GM18519 (cell line): ENCODE data around the gene BHLHE23.

Experiments
- ATAC-seq: cut with Tn5 transposase; IDR thresholded peaks from one replicate; pipeline ENCODE4 v1.9.1; 2021; ENCODE audit warnings: mild to moderate bottlenecking, moderate library complexity; ENCODE audit not compliant: unreplicated experiment, low FRiP score

The BHLHE23 gene

GRCh38 chr20:63026582-63027165 is 19.9 kb upstream of the BHLHE23 start:
- ATAC-seq = no peak

GRCh38 chr20:63025534-63026331 is 19.0 kb upstream of the BHLHE23 start:
- no peak for ATAC-seq

DNA sequence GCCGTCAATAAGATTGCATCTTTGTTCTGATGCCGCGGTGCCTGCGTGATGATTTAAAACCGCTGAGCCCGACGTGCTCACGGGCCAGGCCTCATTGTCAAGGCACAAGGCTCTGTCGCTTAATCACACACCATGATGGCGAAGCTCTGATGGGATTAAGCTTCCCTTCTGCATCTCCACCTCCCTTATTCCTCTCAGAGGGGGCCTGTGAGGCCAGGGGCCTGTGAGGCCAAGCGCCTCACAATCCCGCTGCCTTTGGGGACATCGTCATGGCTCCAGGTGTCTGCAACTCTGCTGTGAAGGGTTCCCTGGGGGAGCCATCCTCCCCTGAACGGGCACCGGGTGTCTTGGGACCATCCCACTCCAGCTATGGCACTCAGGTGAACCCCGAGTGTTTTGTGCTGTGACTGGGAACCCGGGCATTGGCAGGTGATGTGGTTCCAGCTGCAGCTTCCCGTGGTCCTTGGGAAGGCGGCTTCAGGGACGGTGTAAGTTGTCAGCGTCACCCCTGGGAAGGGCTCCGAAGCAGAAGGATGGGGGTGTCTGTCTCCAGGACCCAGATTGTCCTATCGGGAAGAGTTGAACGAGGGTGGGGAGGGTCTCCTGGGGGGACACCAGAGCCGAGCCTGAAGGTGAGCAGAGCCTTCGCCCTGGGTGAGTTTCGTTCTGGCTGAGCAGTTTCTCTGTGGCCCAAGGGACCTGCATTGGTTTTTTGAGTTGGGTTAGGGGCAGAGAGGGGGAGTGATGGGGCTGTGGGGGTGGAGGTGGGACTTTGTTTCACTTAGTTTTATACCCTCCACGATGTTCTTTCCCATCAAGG is 18.0 kb upstream of the BHLHE23 start:
- ATAC-seq = no peak

DNA sequence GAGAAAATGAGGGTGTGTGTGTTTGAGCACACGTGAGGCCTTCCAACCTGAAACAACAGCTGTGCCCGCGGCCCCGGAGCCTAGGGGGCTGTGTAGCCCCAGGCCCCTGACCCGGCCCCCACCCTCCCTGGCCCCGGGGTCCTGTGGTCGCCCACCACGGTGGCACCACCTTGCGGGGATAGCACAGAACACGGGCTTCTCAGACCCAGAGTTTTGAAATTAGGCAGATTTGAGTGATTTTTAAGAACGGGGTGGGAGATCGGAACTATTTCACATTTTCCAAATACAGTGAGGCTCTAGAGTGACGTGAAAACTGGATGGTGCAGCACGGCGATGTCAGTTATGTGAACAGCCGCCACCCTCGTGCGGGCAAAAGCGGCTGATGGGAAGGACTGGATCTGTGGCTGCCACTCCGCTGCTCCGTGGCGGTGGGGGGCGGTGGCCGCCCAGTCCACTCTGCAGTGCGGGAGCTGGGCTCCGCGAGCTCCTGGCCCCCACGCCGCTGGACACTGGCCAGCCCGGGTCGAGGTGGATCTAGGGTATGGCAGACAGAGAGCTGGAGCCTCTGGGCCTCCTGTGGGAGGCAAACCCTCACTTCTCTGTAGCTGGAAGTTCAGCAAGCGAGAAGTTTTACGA is 17.3 kb upstream of the BHLHE23 start:
- no peak for ATAC-seq

GRCh38 chr20:63023071-63023935 is 16.5 kb upstream of the BHLHE23 start:
- ATAC-seq = no peak

DNA sequence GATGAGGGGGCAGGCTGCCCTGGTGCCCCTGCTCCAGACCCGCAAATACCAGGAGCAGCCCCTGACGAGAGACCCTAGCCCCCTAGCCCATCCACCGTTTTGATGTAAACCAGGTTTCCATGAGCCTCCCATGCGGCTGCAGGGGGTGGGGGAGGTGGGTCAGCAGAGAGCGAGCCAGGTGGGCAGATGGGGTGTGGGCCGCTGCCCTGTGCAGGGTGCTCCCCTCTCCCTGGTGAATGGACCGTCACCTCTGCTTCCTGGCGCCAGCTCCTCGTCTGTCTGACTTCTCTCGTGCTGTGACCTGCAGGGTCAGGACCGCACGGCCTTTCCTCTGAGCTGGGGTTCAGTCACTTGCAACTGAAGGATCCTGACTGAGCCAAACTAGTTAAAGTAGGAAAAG is 15.7 kb upstream of the BHLHE23 start:
- ATAC-seq = no peak

- no peak for ATAC-seq
These were observed 14.9 kb upstream of the BHLHE23 start for GRCh38 chr20:63021356-63022321.

DNA sequence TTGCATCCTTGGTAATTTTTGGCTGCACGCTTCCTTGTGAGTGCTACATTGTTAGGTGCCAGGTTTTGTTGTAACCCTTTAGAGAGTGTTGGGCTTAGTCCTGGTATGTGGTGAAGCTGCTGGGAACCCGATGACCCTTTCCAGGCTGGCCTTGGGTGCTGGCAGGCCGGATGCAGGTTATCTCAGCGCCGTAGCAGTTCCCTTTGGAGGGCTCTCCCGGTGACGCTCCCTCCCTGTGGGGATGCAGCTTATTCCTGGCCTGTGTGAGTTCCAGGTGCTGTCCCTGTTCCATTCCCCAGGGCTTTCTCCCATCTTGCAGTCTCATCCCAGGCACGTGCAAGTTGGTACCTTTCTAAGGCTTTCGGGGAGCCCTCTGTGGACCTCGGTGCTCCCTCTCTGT is 13.9 kb upstream of the BHLHE23 start:
- ATAC-seq = no peak

GRCh38 chr20:63017826-63018411 is 11.2 kb upstream of the BHLHE23 start:
- no peak for ATAC-seq

DNA sequence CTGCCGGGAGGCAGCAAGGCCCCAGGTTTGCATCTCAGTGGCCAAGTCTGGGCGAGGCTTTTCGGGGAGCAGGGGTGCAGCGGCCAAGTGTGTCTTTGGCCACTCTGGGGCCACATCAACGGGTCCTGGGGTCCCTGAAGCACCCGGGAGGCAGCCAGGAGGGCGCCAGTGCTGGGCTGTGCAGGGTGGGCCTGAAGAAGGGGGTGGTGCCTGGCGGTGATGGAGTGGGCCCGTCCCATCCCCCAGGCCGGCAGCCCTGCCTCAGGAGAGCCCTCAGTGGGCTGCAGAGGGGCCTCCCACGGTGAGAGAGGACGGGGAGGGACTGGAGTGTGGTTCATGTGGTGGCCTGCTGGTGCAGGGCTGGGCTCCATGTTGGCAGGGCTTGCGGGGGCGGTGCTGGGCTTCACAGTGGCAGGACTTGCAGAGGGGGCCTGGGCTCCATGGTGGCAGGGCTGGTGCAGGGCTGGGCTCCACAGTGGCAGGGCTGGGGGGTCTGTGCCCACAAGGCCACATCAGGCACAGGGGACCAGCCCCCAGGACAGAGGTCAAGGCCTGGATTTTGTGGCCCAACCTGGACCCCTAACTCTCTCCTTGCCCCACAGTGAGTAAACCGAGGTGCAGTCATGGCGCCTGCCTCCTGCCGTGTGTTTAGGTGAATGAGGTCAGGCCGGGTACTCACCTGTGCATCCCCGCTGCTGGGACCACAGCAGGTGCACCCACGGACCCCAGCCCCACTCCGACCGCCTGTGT is 10.5 kb upstream of the BHLHE23 start:
- ATAC-seq = no peak

DNA sequence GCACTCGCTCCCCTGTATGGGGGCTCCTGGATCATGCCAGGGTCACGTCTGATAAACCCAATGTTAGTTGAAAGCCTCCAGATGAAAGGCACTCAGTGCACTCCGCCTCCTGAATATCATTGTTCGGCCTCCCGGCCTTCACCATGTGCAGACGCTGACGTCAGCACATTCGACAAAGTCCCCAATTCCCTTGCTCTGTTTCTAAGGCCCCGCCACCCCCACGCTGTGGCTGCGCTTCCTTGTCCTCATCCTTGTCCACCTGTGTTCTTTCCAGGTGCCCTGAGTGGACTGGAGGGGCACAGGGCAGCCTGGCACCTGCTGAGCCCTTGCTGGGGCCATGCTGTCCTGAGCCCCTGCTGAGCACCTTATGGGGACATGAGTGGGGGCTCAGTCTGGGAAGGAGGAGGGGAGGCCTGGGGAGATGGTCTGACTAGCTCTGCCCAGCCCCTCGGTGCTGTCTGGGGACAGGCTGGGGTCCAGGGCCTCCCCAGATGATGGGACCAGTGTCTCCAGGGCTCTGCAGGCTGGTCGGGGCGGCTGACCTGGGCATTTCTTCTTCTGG is 9.8 kb upstream of the BHLHE23 start:
- no peak for ATAC-seq

DNA sequence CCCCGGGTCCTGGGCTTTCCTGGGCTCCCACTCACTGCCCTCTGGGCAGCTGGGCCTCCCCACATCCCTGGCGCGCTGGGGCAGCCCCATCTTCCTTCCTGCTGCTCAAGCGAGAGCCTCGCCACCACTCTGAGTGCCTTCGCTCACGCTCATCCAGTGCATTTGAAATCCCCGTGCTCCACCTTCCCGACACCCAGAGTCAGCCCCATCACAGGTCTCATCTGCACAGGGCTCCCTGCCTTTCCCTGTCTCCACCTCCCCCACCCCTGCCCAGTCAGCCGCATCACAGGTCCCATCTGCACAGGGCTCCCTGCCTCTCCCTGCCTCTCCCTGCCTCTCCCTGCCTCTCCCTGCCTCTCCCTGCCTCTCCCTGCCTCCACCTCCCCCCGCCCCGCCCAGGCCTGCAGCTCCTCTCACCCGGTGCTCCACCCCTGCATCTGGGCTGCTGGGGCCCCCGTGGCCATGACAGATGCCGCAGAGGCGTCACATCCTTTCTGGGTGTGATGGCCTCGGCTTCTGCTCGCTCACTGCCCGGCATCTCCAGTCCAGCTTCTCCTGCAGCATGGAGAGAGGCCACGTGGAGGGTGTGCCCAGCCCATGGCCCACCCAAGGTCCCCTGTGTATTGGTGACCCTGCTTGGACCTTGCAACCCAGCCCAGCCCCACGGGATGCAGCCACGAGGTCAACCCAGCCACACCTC is 9.0 kb upstream of the BHLHE23 start:
- no peak for ATAC-seq

DNA sequence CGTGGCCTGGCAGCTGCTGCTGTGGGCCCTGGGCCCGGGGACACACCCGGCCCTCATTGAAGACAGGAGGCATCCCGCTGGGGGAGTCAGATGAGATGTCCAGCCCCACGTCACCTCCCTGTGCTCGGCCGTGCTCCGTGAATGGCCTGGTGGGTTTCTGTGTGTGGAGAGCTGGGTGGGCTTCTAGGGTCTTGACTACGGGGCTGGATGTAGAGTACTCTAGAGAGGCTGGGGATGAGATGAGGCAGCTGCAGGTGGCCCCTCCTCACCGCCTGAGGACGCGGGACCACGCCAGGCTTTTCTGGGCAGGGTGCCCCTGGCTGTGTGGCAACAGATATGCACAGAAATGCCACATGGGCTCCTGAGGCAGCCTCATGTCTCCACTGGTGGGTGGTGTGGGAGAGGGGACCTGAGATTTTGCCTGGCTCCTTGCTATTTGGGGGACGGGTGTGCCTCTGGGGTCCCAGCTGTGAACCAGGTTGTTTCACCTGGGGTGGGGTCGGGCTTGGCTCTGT is 8.4 kb upstream of the BHLHE23 start:
- ATAC-seq = no peak

GRCh38 chr20:63014710-63015109 is 7.9 kb upstream of the BHLHE23 start:
- no peak for ATAC-seq

DNA sequence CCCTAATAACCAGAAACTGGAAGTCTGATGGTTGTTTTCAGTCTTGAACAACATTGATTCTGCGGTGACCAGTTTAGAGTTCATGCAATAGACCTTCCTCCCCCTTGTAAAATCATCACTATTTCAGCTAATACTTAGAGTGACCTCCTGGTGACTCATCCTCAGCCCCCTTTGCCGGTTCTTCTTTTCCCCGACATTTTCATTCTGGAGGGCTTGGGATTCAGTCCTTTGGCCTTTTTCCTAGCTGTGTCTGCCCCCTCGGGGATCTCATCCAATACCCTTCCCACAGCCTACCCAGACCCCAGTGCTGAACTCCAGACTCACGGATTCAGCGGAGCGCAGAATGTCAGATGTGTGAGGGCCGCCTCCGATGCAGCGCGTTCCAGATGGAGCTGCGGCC is 7.5 kb upstream of the BHLHE23 start:
- ATAC-seq = no peak

GRCh38 chr20:63013207-63013606 is 6.4 kb upstream of the BHLHE23 start:
- ATAC-seq = no peak

GRCh38 chr20:63011798-63012197 is 5.0 kb upstream of the BHLHE23 start:
- no peak for ATAC-seq
